A549 (cell line): Measurements from ENCODE around the gene GPT2. TPM values are rescaled to one million over a fixed set of nuclear protein-coding genes. Genes with fewer than 3 reads are reported as not detected.
A peak's percentile ranks its signal among the peaks of the same experiment; 100 is the strongest.

ENCODE experiments used
- ATAC-seq, 2 experiments: fragments of 200-7000 bp in 1 of 2; fragments of >200 bp in 1 of 2; cut with Nextera tagmentation in 1 of 2; cut with Tn5 transposase in 1 of 2; 3 replicates each; pipeline versions ENCODE4 v1.8.0 to v1.9.1; 2018 to 2020; ENCODE audit warnings: mild to moderate bottlenecking in 1 of 2, moderate library complexity in 1 of 2
- CTCF ChIA-PET: fragments of 300-600 bp; sonication (Branson Sonifier 250); formaldehyde crosslinking; extraction: SDS; loops from one replicate; lab custom pipeline; 2021; ENCODE audit warnings: antibody characterized with exemption, inconsistent platforms; lab: Yijun Ruan, JAX
- POLR2A ChIA-PET: fragments of 350-600 bp; formaldehyde crosslinking; extraction: SDS; loops from one replicate; lab custom pipeline; 2021; ENCODE audit warnings: antibody characterized with exemption, inconsistent platforms; lab: Yijun Ruan, JAX
- DNase-seq, 2 experiments: peaks; one replicate each; pipeline versions ENCODE4 v3.0.0 to v3.0.0-alpha.2; 2011 to 2016; ENCODE audit warnings: low read depth in 1 of 2, low spot score in 1 of 2
- FAIRE-seq: peaks from 2 replicates; lab custom pipeline; 2011; peaks lifted over from hg19 to GRCh38; lab: Jason Lieb, UNC
- H3K27ac ChIP-seq, 2 experiments: fragments of >200 bp; sonication (Bioruptor Twin); formaldehyde crosslinking; 3 replicates each; pipeline ENCODE4 v1.5.1; 2016 to 2017
- H3K4me1 ChIP-seq: fragments of >200 bp; sonication (Bioruptor Twin); formaldehyde crosslinking; 3 replicates; pipeline ENCODE4 v1.6.1; 2016
- H3K4me2 ChIP-seq: fragments of >200 bp; sonication (Bioruptor Twin); formaldehyde crosslinking; 3 replicates; pipeline ENCODE4 v1.6.1; 2016
- H3K4me3 ChIP-seq: fragments of >200 bp; sonication (Bioruptor Twin); formaldehyde crosslinking; 3 replicates; pipeline ENCODE4 v1.5.1; 2016
- H3K9me3 ChIP-seq: fragments of >200 bp; sonication (Bioruptor Twin); formaldehyde crosslinking; 3 replicates; pipeline ENCODE4 v1.6.1; 2016
- CEBPB ChIP-seq, 2 experiments: fragments of >200 bp in 1 of 2; sonication (Bioruptor Twin) in 1 of 2; formaldehyde crosslinking in 1 of 2; IDR thresholded peaks; 2 replicates each; pipeline ENCODE4 v1.6.1; 2012 to 2016
- CHD4 ChIP-seq: fragments of 200-600 bp; sonication (generic); IDR thresholded peaks from 2 replicates; pipeline ENCODE4 v1.6.1; 2016; ENCODE audit warnings: antibody characterized with exemption, mild to moderate bottlenecking, borderline replicate concordance
- EHMT2 ChIP-seq: fragments of 200-600 bp; sonication (generic); IDR thresholded peaks from 2 replicates; pipeline ENCODE4 v1.6.1; 2016; ENCODE audit warnings: antibody characterized with exemption, low read depth, mild to moderate bottlenecking, moderate library complexity
- EP300 ChIP-seq, 2 experiments: fragments of >200 bp; sonication (Bioruptor Twin); formaldehyde crosslinking; IDR thresholded peaks; 2 replicates in 1 of 2; 3 replicates in 1 of 2; pipeline ENCODE4 v1.6.1; 2016 to 2017
- FOSB ChIP-seq: fragments of 250-450 bp; sonication (Bioruptor Pico); IDR thresholded peaks from 2 replicates; pipeline ENCODE4 v1.5.0; 2020; ENCODE audit warnings: mild to moderate bottlenecking, moderate library complexity
- FOSL2 ChIP-seq, 2 experiments: fragments of 450-650 bp in 1 of 2; fragments of >200 bp in 1 of 2; sonication (Bioruptor Twin) in 1 of 2; formaldehyde crosslinking; IDR thresholded peaks; 2 replicates each; pipeline versions ENCODE4 v1.5.0 to v1.6.1; 2016 to 2020; ENCODE audit warnings: mild to moderate bottlenecking in 1 of 2, moderate library complexity in 1 of 2
- FOXS1 ChIP-seq: fragments of 250-450 bp; sonication (Bioruptor Pico); IDR thresholded peaks from 2 replicates; pipeline ENCODE4 v1.5.0; 2020; ENCODE audit warnings: mild to moderate bottlenecking, moderate library complexity
- GATA3 ChIP-seq: IDR thresholded peaks from 2 replicates; pipeline ENCODE4 v1.6.1; 2012; ENCODE audit warnings: borderline replicate concordance
- HOXB13 ChIP-seq: fragments of 250-450 bp; sonication (Bioruptor Pico); IDR thresholded peaks from 2 replicates; pipeline ENCODE4 v1.5.0; 2020; ENCODE audit warnings: low read depth, mild to moderate bottlenecking, moderate library complexity
- JUN ChIP-seq, 2 experiments: fragments of >200 bp; sonication (Bioruptor Twin); formaldehyde crosslinking; IDR thresholded peaks; 2 replicates in 1 of 2; 3 replicates in 1 of 2; pipeline ENCODE4 v1.6.1; 2016 to 2017
- JUNB ChIP-seq: fragments of >200 bp; sonication (Bioruptor Twin); formaldehyde crosslinking; IDR thresholded peaks from 2 replicates; pipeline ENCODE4 v1.6.1; 2016
- KDM1A ChIP-seq: fragments of 200-600 bp; sonication (generic); IDR thresholded peaks from 2 replicates; pipeline ENCODE4 v1.6.1; 2016; ENCODE audit warnings: low read depth, mild to moderate bottlenecking
- MAFK ChIP-seq: fragments of 450-650 bp; IDR thresholded peaks from 2 replicates; pipeline ENCODE4 v1.6.1; 2014; ENCODE audit not compliant: partially characterized antibody
- MYC ChIP-seq: IDR thresholded peaks from 2 replicates; pipeline ENCODE4 v1.6.1; 2012; ENCODE audit warnings: mild to moderate bottlenecking, inconsistent platforms, low read length, improper control_type of control experiment, borderline replicate concordance
- NPAS2 ChIP-seq: fragments of 250-450 bp; sonication (Bioruptor Pico); IDR thresholded peaks from 2 replicates; pipeline ENCODE4 v1.8.0; 2022; ENCODE audit warnings: mild to moderate bottlenecking, moderate library complexity, borderline replicate concordance
- NR3C1 ChIP-seq: fragments of >200 bp; sonication (Bioruptor Twin); formaldehyde crosslinking; IDR thresholded peaks from 3 replicates; pipeline ENCODE4 v1.6.1; 2017
- PHF8 ChIP-seq: fragments of 200-600 bp; sonication (generic); IDR thresholded peaks from 2 replicates; pipeline ENCODE4 v1.6.1; 2016; ENCODE audit warnings: low read depth, mild to moderate bottlenecking, antibody characterized with exemption, moderate library complexity, borderline replicate concordance
- POLR2A ChIP-seq: IDR thresholded peaks from 2 replicates; pipeline ENCODE4 v1.6.1; 2012; ENCODE audit warnings: mild to moderate bottlenecking, low read length
- POLR2AphosphoS2 ChIP-seq: conservative IDR thresholded peaks from 2 replicates; pipeline ENCODE4 v1.6.1; 2012; ENCODE audit warnings: low read length, improper control_type of control experiment, inconsistent platforms
- RARB ChIP-seq: fragments of 250-450 bp; sonication (Bioruptor Pico); IDR thresholded peaks from 2 replicates; pipeline ENCODE4 v1.8.0; 2021; ENCODE audit warnings: mild to moderate bottlenecking, moderate library complexity
- RNF2 ChIP-seq: fragments of 200-600 bp; sonication (generic); IDR thresholded peaks from 2 replicates; pipeline ENCODE4 v1.6.1; 2016; ENCODE audit warnings: low read depth, mild to moderate bottlenecking, antibody characterized with exemption, moderate library complexity, borderline replicate concordance
- SREBF2 ChIP-seq: fragments of 450-650 bp; IDR thresholded peaks from 2 replicates; pipeline ENCODE4 v1.6.1; 2014; ENCODE audit warnings: mild to moderate bottlenecking, moderate library complexity
- TFCP2L1 ChIP-seq: fragments of 250-450 bp; sonication (Bioruptor Pico); IDR thresholded peaks from 2 replicates; pipeline ENCODE4 v1.5.0; 2021; ENCODE audit warnings: mild to moderate bottlenecking
- ZC3H11A ChIP-seq: fragments of 450-650 bp; IDR thresholded peaks from 2 replicates; pipeline ENCODE4 v1.6.1; 2014; ENCODE audit warnings: antibody characterized with exemption, mild to moderate bottlenecking
- ZFP36 ChIP-seq: fragments of 450-650 bp; IDR thresholded peaks from 2 replicates; pipeline ENCODE4 v1.6.1; 2014; ENCODE audit warnings: borderline replicate concordance; ENCODE audit not compliant: partially characterized antibody
- ZNF302 ChIP-seq: fragments of 250-450 bp; sonication (Bioruptor Pico); IDR thresholded peaks from 2 replicates; pipeline ENCODE4 v1.9.0; 2021; ENCODE audit warnings: inconsistent platforms, mild to moderate bottlenecking, moderate library complexity
- ZSCAN20 ChIP-seq: fragments of 250-450 bp; sonication (Bioruptor Pico); IDR thresholded peaks from 2 replicates; pipeline ENCODE4 v1.8.0; 2022; ENCODE audit warnings: mild to moderate bottlenecking, moderate library complexity
- WGBS: methylation state at CpG from one replicate; pipeline ENCODE4 v1.1.6; 2017; ENCODE audit errors: missing lambda C conversion rate; 5-methylcytosine and 5-hydroxymethylcytosine counted together
- polyA minus RNA-seq: library from RNA; depleted of rRNA, polyadenylated mRNA; stranded (reverse); fragments of >200 nt; gene quantifications from 2 replicates; pipeline ENCODE4 v1.2.3, GENCODE V29; 2011; rRNA and poly(A)+ RNA removed
- polyA plus RNA-seq, 4 experiments: library from polyadenylated mRNA; depleted of rRNA in 3 of 4; stranded (reverse); fragments of >200 nt; fragmentation: RNase III in 1 of 4; extraction: RNeasy Plus Mini Kit Qiagen cat#74134 plus additional on column Dnase treatment in 1 of 4; gene quantifications; 2 replicates in 3 of 4; 3 replicates in 1 of 4; pipeline ENCODE4 v1.2.3, GENCODE V29; 2011 to 2017
- TF ChIP-seq, protein P1 (sequence below): fragments of 250-450 bp; sonication (Bioruptor Pico); IDR thresholded peaks from 2 replicates; pipeline ENCODE4 v1.5.0; 2021; ENCODE audit warnings: mild to moderate bottlenecking, moderate library complexity, borderline replicate concordance
- TF ChIP-seq, protein P2 (sequence below): fragments of 250-450 bp; sonication (Bioruptor Pico); IDR thresholded peaks from 2 replicates; pipeline ENCODE4 v1.5.0; 2020; ENCODE audit warnings: low read depth, mild to moderate bottlenecking, moderate library complexity
- TF ChIP-seq, protein P3 (sequence below): fragments of 200-600 bp; sonication (generic); IDR thresholded peaks from 2 replicates; pipeline ENCODE4 v1.6.1; 2016; ENCODE audit warnings: antibody characterized with exemption, mild to moderate bottlenecking, moderate library complexity
- TF ChIP-seq, protein P4 (sequence below): IDR thresholded peaks from 2 replicates; pipeline ENCODE4 v1.6.1; 2012

GPT2 gene, protein sequence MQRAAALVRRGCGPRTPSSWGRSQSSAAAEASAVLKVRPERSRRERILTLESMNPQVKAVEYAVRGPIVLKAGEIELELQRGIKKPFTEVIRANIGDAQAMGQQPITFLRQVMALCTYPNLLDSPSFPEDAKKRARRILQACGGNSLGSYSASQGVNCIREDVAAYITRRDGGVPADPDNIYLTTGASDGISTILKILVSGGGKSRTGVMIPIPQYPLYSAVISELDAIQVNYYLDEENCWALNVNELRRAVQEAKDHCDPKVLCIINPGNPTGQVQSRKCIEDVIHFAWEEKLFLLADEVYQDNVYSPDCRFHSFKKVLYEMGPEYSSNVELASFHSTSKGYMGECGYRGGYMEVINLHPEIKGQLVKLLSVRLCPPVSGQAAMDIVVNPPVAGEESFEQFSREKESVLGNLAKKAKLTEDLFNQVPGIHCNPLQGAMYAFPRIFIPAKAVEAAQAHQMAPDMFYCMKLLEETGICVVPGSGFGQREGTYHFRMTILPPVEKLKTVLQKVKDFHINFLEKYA
- polyA plus RNA-seq (2011; rRNA removed) (14.4 and 15.3 TPM in 2 replicates), polyA plus RNA-seq (2017; fragmentation: RNase III; extraction: RNeasy Plus Mini Kit Qiagen cat#74134 plus additional on column Dnase treatment) (8.9 to 9.6 TPM (median 9.2 TPM) in 3 replicates), polyA minus RNA-seq (35.2 and 35.7 TPM in 2 replicates)
- 17.4 and 19.3 TPM in 2 replicates for polyA plus RNA-seq (2012; cell fraction: cytosol; rRNA removed)
- polyA plus RNA-seq (2012; cell fraction: nucleus; rRNA removed): 17.5 and 25.7 TPM in 2 replicates

DNA sequence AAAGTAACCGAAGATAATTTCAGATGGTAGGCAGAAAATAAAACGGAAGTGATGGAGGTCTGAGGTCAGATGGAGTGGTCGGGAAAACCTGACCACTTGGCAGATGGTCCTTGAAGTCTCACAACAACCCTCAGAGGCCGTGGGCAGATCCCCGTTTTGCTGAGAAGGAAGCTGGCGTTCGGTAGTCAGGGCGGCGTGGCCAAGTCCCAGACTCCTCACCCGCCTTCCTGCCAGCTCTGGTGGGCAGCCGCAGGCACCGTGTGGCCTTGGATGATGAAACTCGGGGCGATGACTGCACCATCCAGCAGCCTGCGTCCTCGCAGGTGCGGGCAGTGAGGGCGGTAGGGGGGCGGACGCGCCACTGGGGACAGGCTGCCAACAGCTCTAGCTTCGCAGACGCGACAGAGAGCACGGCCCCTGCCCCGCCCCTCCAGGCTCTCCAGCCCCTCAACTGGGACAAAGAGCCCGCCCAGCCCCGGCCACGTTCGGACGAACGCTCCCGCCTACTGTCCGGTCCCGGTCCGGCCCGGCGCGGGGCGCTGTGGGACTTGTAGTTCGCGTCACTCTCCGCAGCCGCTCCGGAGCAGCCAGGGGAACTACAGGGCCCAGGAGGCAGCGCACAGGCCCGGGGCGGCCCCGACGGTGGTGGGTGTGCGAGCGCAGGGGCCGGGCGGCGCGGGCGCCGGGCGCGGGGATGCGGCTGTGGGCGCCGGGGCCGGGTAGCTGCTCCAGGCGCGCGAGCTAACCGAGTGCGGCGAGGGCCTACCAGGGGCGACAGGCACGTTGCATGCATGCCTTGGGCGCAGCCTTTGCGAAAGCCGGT lies at the start of gene GPT2:
Gene GPT2 (plus strand): TSS at position 673 of the 823 bp plus-strand sequence. CDS start 354 bp downstream, outside the sequence.
- POLR2A ChIA-PET: interaction anchor here (0.6 to 1.3 kb wide), 7 partner anchors 13 to 94 kb away, joined by 3 to 8 read pairs (median 4); partner anchors contain the start of gene C16orf87
- H3K9me3 ChIP-seq: no peaks in the 10 kb centered on the region
- peak within 1 kb of the TSS; percentile 88 to 92 for H3K27ac ChIP-seq
- H3K4me1 ChIP-seq: peaks cover 18% of the 10 kb centered on the region; the same call in 2 of the 3 replicates
- CTCF ChIA-PET: interaction anchor here (1.0 to 7.4 kb wide), 11 partner anchors 7 to 64 kb away, joined by 3 to 47 read pairs (median 4); no protein-coding TSS in a partner anchor
- DNase-seq (peak; percentile 80 to 95), FAIRE-seq (no peak), ATAC-seq (peak; percentile 95 to 99)
- peak within 1 kb of the TSS; percentile 62 for H3K4me3 ChIP-seq
- peak within 1 kb of the TSS; percentile 87 for H3K4me2 ChIP-seq
- WGBS: under 1% methylated on average over 15 of the region's 75 CpGs
- TF ChIP-seq NPAS2 (CRISPR knock-in tag) (no peak), EHMT2 (no peak), EP300 (IDR thresholded peaks at IDR 0.05) (no peak), ZFP36 (no peak), FOSB (CRISPR knock-in tag) (no peak), FOXS1 (CRISPR knock-in tag) (no peak), TFCP2L1 (CRISPR knock-in tag) (no peak), ZSCAN20 (no peak), GATA3 (no peak), RNF2 (no peak), CEBPB (IDR thresholded peaks at IDR 0.05) (peak in 1 of 2 experiments; percentile 23; a peak in 1 of 4 replicates), JUNB (no peak), CHD4 (no peak), MYC (peak; percentile 56; the same call in 1 of the 2 replicates), FOSL2 (IDR thresholded peaks at IDR 0.05) (no peak), FOSL2 (CRISPR knock-in tag; IDR thresholded peaks at IDR 0.05) (0 out of 2 replicates have a peak, but pooled peaks have one; percentile 22), NR3C1 (no peak), POLR2AphosphoS2 (no peak), HOXB13 (CRISPR knock-in tag) (no peak), ZNF302 (CRISPR knock-in tag) (no peak), POLR2A (peak; percentile 73), PHF8 (0 out of 2 replicates have a peak, but pooled peaks have one; percentile 30), KDM1A (no peak), SREBF2 (no peak), RARB (CRISPR knock-in tag) (no peak), JUN (IDR thresholded peaks at IDR 0.05) (peak in 1 of 2 experiments; percentile 58; a peak in 3 of 5 replicates), ZC3H11A (no peak), MAFK (no peak)
- TF ChIP-seq, protein P1, sequence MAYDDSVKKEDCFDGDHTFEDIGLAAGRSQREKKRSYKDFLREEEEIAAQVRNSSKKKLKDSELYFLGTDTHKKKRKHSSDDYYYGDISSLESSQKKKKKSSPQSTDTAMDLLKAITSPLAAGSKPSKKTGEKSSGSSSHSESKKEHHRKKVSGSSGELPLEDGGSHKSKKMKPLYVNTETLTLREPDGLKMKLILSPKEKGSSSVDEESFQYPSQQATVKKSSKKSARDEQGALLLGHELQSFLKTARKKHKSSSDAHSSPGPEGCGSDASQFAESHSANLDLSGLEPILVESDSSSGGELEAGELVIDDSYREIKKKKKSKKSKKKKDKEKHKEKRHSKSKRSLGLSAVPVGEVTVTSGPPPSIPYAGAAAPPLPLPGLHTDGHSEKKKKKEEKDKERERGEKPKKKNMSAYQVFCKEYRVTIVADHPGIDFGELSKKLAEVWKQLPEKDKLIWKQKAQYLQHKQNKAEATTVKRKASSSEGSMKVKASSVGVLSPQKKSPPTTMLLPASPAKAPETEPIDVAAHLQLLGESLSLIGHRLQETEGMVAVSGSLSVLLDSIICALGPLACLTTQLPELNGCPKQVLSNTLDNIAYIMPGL: no peak
- TF ChIP-seq, protein P2, sequence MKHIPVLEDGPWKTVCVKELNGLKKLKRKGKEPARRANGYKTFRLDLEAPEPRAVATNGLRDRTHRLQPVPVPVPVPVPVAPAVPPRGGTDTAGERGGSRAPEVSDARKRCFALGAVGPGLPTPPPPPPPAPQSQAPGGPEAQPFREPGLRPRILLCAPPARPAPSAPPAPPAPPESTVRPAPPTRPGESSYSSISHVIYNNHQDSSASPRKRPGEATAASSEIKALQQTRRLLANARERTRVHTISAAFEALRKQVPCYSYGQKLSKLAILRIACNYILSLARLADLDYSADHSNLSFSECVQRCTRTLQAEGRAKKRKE: no peak
- TF ChIP-seq, protein P3, sequence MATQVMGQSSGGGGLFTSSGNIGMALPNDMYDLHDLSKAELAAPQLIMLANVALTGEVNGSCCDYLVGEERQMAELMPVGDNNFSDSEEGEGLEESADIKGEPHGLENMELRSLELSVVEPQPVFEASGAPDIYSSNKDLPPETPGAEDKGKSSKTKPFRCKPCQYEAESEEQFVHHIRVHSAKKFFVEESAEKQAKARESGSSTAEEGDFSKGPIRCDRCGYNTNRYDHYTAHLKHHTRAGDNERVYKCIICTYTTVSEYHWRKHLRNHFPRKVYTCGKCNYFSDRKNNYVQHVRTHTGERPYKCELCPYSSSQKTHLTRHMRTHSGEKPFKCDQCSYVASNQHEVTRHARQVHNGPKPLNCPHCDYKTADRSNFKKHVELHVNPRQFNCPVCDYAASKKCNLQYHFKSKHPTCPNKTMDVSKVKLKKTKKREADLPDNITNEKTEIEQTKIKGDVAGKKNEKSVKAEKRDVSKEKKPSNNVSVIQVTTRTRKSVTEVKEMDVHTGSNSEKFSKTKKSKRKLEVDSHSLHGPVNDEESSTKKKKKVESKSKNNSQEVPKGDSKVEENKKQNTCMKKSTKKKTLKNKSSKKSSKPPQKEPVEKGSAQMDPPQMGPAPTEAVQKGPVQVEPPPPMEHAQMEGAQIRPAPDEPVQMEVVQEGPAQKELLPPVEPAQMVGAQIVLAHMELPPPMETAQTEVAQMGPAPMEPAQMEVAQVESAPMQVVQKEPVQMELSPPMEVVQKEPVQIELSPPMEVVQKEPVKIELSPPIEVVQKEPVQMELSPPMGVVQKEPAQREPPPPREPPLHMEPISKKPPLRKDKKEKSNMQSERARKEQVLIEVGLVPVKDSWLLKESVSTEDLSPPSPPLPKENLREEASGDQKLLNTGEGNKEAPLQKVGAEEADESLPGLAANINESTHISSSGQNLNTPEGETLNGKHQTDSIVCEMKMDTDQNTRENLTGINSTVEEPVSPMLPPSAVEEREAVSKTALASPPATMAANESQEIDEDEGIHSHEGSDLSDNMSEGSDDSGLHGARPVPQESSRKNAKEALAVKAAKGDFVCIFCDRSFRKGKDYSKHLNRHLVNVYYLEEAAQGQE: no peak
- TF ChIP-seq, protein P4, sequence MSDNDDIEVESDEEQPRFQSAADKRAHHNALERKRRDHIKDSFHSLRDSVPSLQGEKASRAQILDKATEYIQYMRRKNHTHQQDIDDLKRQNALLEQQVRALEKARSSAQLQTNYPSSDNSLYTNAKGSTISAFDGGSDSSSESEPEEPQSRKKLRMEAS: peak; percentile 72
